K562 (cell line): ENCODE results near the gene ZC3H12A. TPM values are rescaled to one million over a fixed set of nuclear protein-coding genes. Genes with fewer than 3 reads are reported as not detected.

Source experiments
- ATAC-seq: fragments of 200-7000 bp; cut with Tn5 transposase; 3 replicates; pipeline ENCODE4 v1.9.1; 2020; ENCODE audit warnings: moderate library complexity
- BruUV-seq: library from RNA; stranded (reverse); fragments of 400-500 nt; replicated peaks from 2 replicates; lab custom pipeline; 2021; lab: Mats Ljungman, UMichigan
- CTCF ChIA-PET: fragments of 300-600 bp; formaldehyde crosslinking; extraction: SDS; loops from one replicate; lab custom pipeline; 2021; ENCODE audit warnings: low intra/inter-chr PET ratio; lab: Yijun Ruan, JAX
- POLR2A ChIA-PET: fragments of 300-600, 350-650 bp; sonication (Branson Sonifier 250); formaldehyde crosslinking; extraction: SDS; loops from one replicate; lab custom pipeline; 2021; ENCODE audit warnings: antibody characterized with exemption, inconsistent platforms; lab: Yijun Ruan, JAX
- DNase-seq, 4 experiments: peaks; one replicate each; pipeline versions ENCODE4 v3.0.0 to v3.0.0-alpha.2; 2011 to 2018; ENCODE audit warnings: low spot score in 3 of 4, mixed read lengths in 3 of 4; ENCODE audit errors: extremely low read depth in 1 of 4
- FAIRE-seq: peaks from 2 replicates; lab custom pipeline; 2011; peaks lifted over from hg19 to GRCh38; lab: Jason Lieb, UNC
- H2AFZ ChIP-seq: 2 replicates; pipeline ENCODE4 v1.6.0; 2011; ENCODE audit warnings: low read depth, low read length, control low read depth, inconsistent platforms
- H3K27ac ChIP-seq: fragments of 200-600 bp; 3 replicates; pipeline ENCODE4 v1.8.0; 2011; ENCODE audit warnings: low read depth, mild to moderate bottlenecking, control low read depth, inconsistent platforms, low read length, moderate library complexity, mixed read lengths; ENCODE audit errors: extremely low read depth
- H3K27me3 ChIP-seq, 2 experiments: fragments of 300-600 bp in 1 of 2; 2 replicates in 1 of 2; 3 replicates in 1 of 2; pipeline versions ENCODE4 v1.6.0 to v1.8.0; 2011; ENCODE audit warnings: inconsistent platforms in 2 of 2, low read length in 2 of 2, mild to moderate bottlenecking in 1 of 2, mixed read lengths in 1 of 2, moderate library complexity in 1 of 2; ENCODE audit not compliant: control insufficient read depth in 2 of 2, insufficient read depth in 2 of 2
- H3K36me3 ChIP-seq: fragments of 300-600 bp; 3 replicates; pipeline ENCODE4 v1.8.0; 2011; ENCODE audit warnings: mild to moderate bottlenecking, low read length, inconsistent platforms; ENCODE audit not compliant: control insufficient read depth, insufficient read depth
- H3K4me1 ChIP-seq, 2 experiments: fragments of 200-600 bp in 1 of 2; replicated peaks in 1 of 2; 2 replicates in 1 of 2; 3 replicates in 1 of 2; pipeline versions ENCODE4 v1.5.1 to v1.8.0; 2011; ENCODE audit warnings: inconsistent platforms in 2 of 2, low read length in 2 of 2, mild to moderate bottlenecking in 1 of 2, mixed read lengths in 1 of 2, moderate library complexity in 1 of 2; ENCODE audit not compliant: control insufficient read depth in 2 of 2, insufficient read depth in 2 of 2
- H3K4me2 ChIP-seq: 2 replicates; pipeline ENCODE4 v1.6.1; 2011; ENCODE audit warnings: low read length, control low read depth, inconsistent platforms, mixed read lengths; ENCODE audit not compliant: insufficient read depth
- H3K4me3 ChIP-seq: fragments of 200-600 bp; sonication (generic), shearing (Covaris generic); 2 replicates; pipeline ENCODE4 v1.5.1; 2016; ENCODE audit warnings: control low read depth, inconsistent platforms
- H3K79me2 ChIP-seq: fragments of 200-600 bp; 3 replicates; pipeline ENCODE4 v1.8.0; 2011; ENCODE audit warnings: low read length, inconsistent platforms; ENCODE audit not compliant: control insufficient read depth, insufficient read depth
- H3K9ac ChIP-seq, 2 experiments: 2 replicates each; pipeline versions ENCODE4 v1.6.0 to v1.6.1; 2011; ENCODE audit warnings: low read depth in 2 of 2, low read length in 2 of 2, control low read depth in 1 of 2, inconsistent platforms in 1 of 2, mild to moderate bottlenecking in 1 of 2, mixed read lengths in 1 of 2; ENCODE audit not compliant: insufficient read depth in 1 of 2
- H3K9me1 ChIP-seq: one replicate; pipeline ENCODE4 v1.6.0; 2011; ENCODE audit warnings: inconsistent platforms, mild to moderate bottlenecking, low read length, moderate library complexity; ENCODE audit not compliant: control insufficient read depth, insufficient read depth
- H3K9me3 ChIP-seq: replicated peaks from 2 replicates; pipeline ENCODE4 v1.5.1; 2011; ENCODE audit warnings: low read depth, low read length, inconsistent platforms; ENCODE audit not compliant: control insufficient read depth, insufficient read depth
- H4K20me1 ChIP-seq: replicated peaks from 2 replicates; pipeline ENCODE4 v1.6.1; 2011; ENCODE audit warnings: low read length, inconsistent platforms, mixed read lengths; ENCODE audit not compliant: control insufficient read depth, insufficient read depth
- CSDE1 ChIP-seq, 2 experiments: fragments of 450-650 bp; IDR thresholded peaks; 2 replicates each; pipeline ENCODE4 v1.6.1; 2016; ENCODE audit warnings: mild to moderate bottlenecking in 1 of 2
- RBM25 ChIP-seq: fragments of 200-400 bp; formaldehyde crosslinking; IDR thresholded peaks from 2 replicates; pipeline ENCODE4 v1.6.1; 2018; ENCODE audit warnings: low read length, low read depth, moderate library complexity; ENCODE audit not compliant: severe bottlenecking
- ZBTB43 ChIP-seq: sonication (generic); formaldehyde crosslinking; IDR thresholded peaks from 2 replicates; pipeline ENCODE4 v1.8.0; 2023; ENCODE audit warnings: mild to moderate bottlenecking, missing genetic modification reagents
- ZFP36 ChIP-seq: fragments of 150-350 bp; IDR thresholded peaks from 2 replicates; pipeline ENCODE4 v1.6.1; 2018; ENCODE audit warnings: low read length, low read depth; ENCODE audit not compliant: partially characterized antibody
- in situ Hi-C: fragments of 300-500 bp; cut with MboI; formaldehyde crosslinking; loops from 4 replicates; pipeline ENCODE4 v1.15.0; 2018; ENCODE audit warnings: inconsistent platforms, mixed read lengths
- intact Hi-C: fragments of 100-400 bp; cut with micrococcal nuclease; formaldehyde crosslinking; loops from 2 replicates; pipeline ENCODE4 v1.14.2; 2022
- polyA plus RNA-seq, 8 experiments: library from polyadenylated mRNA; depleted of rRNA in 4 of 8; stranded (reverse) in 5 of 8; unstranded in 3 of 8; fragments of >200 nt; fragmentation: Nextera tagmentation in 2 of 8; fragmentation: Illumina TruSeq in 1 of 8; extraction: Ambion mirVana in 2 of 8; extraction: Trizol in 1 of 8; gene quantifications; 2 replicates each; pipeline versions ENCODE4 v1.2.1 to v1.2.3, GENCODE V29; 2011 to 2014; ENCODE audit warnings: inconsistent platforms in 1 of 8, missing spikeins in 1 of 8
- total RNA-seq, 7 experiments: library from RNA; depleted of rRNA in 6 of 7; stranded (reverse); fragments of >200 nt in 6 of 7; fragmentation: Illumina TruSeq in 2 of 7; extraction: Trizol in 2 of 7; gene quantifications; 2 replicates each; pipeline versions ENCODE4 v1.2.1 to v1.2.3, GENCODE V29; 2011 to 2021; ENCODE audit warnings: low replicate concordance in 1 of 7

Gene ZC3H12A
- total and polyA plus RNA-seq, 9 of the 15 experiments (the other 6 are each of a cell fraction or from before 2014, with no cell fraction given) = 0.14 to 9.4 (median 6.7) TPM

GRCh38 chr1:37456614-37457013 is 17.8 kb upstream of the ZC3H12A start:
- H3K27me3 ChIP-seq = peaks cover 7 to 29% of the 10 kb centered on the region in 2 experiments
- intact Hi-C loops (loop anchor here (1.0 to 10.0 kb wide), 2 partner anchors 148 to 222 kb away; no protein-coding TSS in a partner anchor), in situ Hi-C loops (loop anchor here (5.0 kb wide), 1 partner anchor 226 kb away; no protein-coding TSS in a partner anchor)
- peaks cover 5 to 7% of the 10 kb centered on the region in 2 experiments; a peak in 4 of 5 replicates for H3K4me1 ChIP-seq
- peaks cover 10% of the 10 kb centered on the region; the same call in 1 of the 2 replicates for H4K20me1 ChIP-seq
- H2AFZ ChIP-seq = no peak overlapping the region
- H3K79me2 ChIP-seq = no peaks in the 10 kb centered on the region
- no peaks in the 10 kb centered on the region for H3K9me3 ChIP-seq
- H3K27ac ChIP-seq = no peak overlapping the region
- no peak overlapping the region for H3K4me3 ChIP-seq
- ATAC-seq = no peak
- FAIRE-seq = no peak
- BruUV-seq = no TSS peak
- no peaks in the 10 kb centered on the region for H3K36me3 ChIP-seq
- DNase-seq = no peak
- ChIA-PET CTCF (interaction anchor here (1.3 to 3.1 kb wide), 2 partner anchors 31 to 225 kb away, joined by 3 to 69 read pairs; no protein-coding TSS in a partner anchor), POLR2A (interaction anchor here (0.5 to 1.2 kb wide), 3 partner anchors 19 to 87 kb away, joined by 3 read pairs; no protein-coding TSS in a partner anchor)
- H3K4me2 ChIP-seq = no peak overlapping the region
- H3K9me1 ChIP-seq = no peaks in the 10 kb centered on the region
- H3K9ac ChIP-seq = no peak overlapping the region
- peak; percentile 65 for TF ChIP-seq ZFP36
- no peak for TF ChIP-seq ZBTB43 (CRISPR knock-in tag)
- TF ChIP-seq RBM25 = peak; percentile 82
- no peak for TF ChIP-seq CSDE1 (IDR thresholded peaks at IDR 0.05)
